GM19043 (cell line): ENCODE data around the gene LAMB3.

Source experiments
- ATAC-seq: cut with Tn5 transposase; IDR thresholded peaks from one replicate; pipeline ENCODE4 v1.9.1; 2021; ENCODE audit warnings: low read depth; ENCODE audit not compliant: unreplicated experiment

Gene LAMB3

DNA sequence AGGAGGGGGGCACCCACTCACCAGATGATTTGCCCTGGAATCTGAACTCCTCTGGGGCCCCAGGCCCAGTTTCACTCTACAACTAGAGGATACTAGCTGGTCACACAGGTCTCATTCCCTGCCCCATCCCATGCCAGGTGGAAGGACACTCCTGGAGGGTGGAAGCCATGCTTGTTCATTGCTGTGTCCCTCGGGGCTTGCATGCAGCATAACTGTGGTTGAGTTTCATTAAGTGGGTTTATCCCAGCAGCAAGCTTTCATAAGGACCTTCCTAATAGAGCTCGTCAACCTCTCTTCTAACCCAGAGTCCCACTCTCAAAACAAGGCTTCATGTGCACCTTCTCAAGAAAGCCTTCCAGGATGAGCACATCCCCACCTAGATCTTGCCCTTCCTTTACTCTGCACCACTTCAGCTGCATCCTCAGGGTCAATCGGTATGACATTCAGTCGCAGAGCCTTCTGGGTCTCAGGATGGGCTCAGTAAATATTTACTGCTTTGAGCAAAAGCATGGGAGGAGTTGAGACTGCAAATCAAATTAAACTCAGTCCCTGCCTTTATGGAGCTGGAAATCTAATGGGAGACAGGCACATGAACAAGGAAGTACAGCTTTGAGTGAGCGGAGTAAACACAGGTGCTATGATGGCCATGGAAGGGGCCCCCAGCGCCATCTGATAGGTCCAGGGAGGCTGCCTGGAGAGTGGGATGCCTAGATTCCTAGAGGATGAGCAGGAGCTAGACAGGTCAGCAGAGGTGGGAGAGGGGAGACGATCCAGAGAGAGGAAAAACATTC lies 32.3 kb downstream of the LAMB3 start:
- no peak for ATAC-seq

DNA sequence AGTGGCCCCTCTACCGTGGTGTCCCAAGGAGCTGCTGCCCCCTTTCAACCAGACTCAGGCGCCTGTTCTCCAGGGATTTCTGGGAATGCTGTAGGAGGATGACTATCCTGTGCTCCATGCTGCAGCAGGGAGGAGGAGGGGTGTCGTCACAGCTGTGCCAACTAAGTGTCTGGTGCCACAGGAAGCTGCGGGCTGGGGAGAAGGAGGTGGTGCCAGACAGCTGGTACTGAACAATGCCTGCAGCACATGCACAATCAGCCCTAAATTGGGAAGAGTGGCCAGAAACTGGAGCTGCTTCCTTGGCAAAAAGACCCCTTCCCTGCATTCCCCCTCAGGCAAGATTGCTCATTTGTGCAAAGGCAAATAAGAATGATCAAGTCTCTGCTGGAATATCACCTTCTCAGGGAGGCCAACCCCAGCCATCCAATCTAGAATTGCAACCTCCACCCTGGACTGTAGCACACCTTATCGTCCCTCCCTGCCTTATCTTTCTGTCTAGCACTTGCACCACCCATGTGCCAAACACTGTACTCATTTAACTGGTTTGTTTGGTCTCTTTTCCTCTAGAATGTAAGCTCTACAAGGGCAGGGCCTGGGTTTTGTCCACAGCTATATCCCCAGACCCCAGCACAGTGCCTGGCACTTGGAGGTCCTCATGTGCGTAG lies 33.3 kb downstream of the LAMB3 start:
- ATAC-seq = no peak

DNA sequence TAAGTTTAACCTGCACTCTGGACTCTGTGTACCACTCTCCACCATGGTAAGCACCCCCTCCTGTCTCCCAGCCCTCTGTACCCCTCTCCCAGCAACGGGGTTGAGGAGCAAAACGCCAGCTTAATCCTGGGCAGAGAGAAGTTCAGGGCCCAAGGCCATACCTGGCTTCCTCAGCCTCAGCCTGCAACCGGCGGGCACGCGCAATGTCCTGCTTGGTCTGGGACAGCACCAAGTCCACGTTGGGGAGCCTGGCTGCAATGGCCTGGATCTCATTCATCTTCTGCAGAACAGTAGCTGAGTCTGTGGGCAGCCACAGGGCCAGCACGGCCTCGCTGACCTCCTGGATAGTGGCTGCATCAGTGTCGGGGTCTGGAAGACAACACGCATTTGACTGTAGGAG lies 33.9 kb downstream of the LAMB3 start:
- ATAC-seq = no peak

DNA sequence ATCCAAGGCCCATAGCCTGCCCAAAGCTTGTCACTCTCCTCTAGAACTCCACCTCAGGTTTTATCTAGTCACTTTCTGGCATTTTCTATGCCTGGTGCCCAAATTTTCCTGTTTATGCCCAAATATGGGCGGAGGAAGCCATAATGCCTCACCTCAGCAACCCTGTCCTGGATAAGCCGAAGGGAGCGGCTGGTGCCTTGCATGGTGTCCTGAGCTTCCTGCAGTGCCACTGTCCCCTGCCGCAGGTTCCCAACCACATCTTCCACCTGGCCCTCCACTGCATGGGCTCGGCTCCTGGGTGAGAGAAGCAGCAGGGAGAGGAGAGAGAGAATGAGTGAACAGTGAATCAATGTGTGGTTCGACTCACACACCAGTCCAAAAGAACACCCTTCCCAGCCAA lies 34.5 kb downstream of the LAMB3 start:
- ATAC-seq = no peak

DNA sequence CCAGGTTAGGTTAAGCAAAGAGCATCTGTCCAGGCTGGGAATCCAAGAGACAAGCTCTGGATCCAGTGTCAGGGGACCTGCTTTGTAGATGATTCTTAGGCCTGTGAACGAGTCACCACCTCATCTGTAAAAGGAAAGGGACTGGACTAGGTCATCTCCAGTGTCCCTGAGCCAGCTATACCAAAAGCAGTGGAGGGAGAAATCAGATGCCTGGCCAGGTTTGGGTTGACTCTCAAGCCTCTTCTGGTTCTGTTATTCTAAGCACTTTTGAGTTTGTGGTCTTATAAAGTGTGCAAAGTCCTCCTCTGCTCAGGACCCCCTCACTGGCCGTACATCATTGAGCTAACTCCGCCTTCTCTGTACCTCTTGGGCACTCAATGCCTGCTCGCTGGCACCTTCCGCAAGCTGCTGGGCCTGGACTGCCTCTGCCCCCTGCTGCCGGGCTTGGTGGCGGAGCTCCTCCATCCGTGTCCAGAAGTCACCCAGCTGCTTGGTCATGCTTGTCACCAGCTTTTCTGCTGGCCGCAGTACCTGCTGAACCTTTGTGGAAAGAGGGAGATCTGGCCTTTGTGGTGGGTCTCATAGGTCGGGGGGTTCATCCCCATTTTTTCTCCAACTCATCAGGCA lies 35.1 kb downstream of the LAMB3 start:
- ATAC-seq = no peak

DNA sequence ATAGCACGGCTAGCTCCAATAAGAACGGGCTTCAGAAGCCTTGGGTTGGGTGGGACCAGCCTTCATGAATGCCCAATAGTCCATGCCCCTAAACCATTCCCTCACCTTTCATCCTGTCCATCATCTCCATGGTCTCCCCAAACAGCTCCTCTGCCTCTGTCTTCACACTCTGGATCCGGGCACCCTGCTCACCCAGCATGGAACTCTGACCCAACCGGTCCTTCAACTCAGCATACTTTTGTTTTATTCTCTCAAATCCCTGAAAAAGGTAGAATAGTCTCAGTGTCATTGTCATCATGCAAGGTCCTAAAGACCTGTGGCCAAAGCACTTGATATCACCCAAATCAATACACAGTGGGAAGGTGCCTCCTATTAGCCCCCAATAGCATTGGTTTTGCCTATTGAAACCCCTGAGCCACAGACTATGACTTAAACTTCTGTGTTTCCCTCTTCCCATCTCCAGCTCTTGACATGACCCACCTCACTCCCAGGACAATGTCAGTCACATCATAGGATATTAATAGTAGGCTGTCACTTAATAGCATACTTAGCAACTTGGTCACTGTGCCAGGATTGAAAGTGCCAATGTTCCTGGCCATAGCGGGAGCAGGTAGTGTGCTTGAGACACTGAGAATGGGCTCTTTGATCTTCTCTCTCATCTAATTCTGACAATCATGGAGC lies 35.7 kb downstream of the LAMB3 start:
- no peak for ATAC-seq

DNA sequence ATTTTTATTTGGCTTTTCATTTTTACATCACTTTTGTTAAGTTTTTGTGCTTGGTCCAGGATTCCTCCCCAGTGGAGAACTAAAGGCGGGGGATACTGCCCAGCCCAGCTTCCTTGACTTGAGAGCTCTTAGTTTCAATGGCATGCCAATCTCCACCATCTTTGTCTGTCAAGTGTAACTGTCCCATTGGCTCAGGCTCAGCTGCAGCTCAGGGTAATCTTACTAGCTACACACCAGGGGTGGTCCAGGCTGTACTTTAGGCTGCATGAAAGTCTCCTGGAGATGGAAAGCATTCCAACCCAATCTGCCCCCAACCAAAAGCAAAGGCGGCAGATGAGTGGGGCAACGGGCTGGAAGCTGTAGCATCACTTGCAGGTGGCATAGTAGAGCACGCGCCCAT lies 37.3 kb downstream of the LAMB3 start:
- ATAC-seq = no peak

DNA sequence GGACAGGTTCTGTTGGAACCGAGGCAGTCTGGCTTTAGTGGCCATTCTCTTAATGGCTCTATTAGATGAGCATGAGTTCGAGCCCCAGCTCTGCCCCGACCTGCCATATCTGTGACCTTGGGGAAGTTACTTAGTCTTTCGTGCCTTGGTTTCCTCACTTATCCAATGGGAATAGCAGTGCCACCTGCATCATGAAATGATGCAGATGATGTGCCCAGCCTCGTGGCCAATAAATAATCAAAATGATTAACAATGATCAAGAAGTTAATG lies 38.1 kb downstream of the LAMB3 start:
- ATAC-seq = no peak

DNA sequence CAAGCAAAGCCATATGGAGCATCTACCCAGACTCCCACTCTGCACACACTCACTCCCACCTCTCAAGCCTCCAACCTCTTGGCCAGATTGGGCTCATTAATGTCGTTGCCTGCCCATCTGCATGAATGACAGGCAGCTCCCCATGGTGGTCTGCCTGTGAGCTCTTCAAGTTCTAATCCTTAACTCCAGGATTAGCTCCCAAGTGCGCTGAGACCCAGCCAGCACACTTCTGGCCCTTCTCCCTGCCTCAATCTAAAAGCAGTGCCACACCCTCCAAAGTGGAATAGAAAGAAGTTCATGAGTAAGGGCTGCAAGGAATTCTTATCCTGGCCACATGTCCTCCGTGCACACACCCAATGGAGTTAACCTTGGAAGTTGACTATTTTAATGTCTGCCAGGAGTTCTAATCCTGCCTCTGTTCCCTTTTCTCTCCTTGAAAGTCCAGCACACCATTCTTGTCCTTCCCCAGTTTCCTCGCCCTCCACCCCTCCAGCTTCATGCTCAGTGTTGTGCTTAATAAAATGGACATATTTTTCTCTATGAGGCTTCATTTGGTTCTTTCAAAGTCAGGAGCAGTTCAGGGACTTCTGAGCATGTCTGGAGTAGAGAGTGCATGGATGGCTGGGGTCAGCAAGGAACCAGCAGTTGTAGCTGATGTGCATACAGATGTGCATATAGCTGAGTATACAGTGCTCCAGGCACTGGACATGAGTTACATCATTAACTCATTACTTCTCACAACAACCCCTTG lies 38.6 kb downstream of the LAMB3 start:
- no peak for ATAC-seq

DNA sequence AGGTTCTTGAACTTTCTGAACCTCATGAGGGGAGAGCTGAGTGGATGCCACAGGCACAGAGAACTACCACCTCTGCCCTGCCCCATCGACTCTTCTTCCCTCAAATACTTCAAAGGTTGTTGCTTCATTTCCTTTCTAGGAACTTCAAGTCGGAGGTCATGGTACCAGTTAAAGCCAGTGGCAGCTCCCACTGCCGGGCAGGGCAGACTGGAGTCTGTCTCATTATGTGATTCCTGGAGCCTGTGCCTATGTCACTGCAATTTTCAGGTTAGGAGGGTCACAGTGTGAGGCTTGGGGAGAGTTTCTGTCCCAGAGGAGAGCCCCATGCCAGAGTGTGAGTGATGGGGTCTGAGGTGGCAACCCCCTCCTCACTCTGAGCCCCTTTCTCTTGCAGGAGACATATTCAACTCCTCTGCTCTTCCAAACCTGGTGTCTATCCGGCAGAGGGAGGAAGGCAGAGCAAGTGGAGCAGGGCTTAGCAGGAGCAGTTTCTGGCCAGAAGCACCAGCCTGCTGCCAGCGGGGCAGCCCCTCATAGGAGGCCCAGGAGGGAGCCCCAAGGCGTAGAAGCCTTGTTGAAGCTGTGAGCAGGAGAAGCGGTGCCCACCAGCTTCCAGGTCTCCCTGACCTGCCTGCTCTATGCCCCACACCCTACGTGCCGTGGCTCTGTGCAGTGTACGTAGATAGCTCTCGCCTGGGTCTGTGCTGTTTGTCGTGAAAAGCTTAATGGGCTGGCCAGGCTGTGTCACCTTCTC lies 39.4 kb downstream of the LAMB3 start:
- ATAC-seq = no peak

DNA sequence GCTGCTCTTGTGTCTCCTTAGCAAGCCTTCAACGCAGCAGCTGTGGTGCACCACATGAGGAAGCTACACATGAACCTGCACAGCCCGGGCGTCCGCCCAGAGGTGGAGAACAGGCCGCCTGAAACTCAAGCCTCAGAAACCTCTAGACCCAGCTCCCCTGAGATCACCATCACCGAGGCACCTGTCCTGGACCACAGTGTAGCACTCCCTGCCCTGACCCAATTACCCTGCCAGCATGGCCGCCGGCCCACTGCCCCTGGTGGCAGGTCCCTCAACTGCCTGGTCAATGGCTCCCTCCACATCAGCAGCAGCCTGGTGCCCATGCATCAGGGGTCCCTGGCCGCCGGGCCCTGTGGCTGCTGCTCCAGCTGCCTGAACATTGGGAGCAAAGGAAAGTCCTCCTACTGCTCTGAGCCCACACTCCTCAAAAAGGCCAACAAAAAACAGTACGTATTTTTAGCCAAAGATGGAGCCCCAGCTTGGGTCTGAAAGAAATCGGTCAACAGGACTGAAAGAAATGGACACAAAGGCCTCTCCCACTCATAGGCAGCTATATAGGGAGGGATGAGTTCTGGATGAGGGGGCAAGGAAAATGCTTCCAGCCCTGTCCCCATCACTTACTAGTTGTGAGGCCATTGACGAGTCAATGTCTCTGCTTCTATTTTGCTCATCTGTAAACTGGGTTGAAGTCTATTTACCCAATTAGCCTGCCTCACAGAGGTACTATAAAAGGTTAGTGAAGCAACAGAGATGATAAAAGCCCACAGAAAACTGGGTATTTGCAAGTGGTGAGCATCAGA lies 40.3 kb downstream of the LAMB3 start:
- no peak for ATAC-seq

DNA sequence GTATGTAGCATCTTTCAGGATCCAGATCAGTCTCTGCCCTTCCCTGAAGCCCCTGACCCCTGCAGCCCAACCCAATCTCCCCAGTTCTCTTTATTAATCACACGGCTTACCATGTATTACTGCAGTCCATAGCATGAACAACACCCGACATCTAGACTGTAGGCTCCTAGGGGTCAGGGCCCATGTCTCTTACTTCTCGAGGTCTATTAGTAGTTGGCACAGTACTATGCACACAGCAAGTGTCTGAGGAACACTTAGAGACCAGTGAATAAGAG lies 41.7 kb downstream of the LAMB3 start:
- no peak for ATAC-seq

DNA sequence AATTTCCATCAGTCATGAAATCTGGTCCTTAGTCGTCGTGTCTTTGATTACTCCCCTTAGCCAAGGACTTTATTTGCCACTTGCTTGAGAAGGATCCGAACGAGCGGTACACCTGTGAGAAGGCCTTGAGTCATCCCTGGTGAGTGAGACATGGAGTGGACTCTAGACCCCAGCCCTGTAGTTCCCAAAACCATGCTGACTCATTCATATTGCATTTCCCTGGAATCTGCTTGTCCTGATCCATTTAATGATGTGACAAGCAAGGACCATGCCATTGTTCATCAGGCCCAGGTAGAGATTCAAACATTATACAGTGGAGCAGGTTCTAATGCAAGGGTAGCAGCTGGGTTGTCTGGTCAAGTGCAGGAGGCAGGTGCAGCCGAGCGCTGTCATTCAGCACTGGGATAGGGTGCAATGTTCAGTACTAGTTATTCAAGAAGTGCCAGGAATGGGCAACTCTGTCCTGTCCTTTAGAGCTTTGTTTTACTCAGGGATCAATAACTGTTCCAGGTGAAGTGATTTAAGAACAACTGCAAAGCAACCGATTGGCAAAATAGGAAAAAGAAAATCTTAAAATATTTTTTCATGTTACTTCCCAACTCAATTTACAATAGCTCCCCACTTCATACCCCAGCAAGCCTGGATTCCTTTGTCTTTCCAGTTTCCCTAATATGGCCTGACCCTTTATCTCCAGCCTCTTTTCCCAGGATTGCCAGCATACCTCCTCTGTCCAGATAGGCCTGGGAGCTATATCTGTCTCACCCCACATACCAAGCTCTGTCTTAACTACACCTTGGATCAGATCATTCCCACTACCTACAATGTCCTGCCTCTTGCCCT lies 42.2 kb downstream of the LAMB3 start:
- no peak for ATAC-seq

DNA sequence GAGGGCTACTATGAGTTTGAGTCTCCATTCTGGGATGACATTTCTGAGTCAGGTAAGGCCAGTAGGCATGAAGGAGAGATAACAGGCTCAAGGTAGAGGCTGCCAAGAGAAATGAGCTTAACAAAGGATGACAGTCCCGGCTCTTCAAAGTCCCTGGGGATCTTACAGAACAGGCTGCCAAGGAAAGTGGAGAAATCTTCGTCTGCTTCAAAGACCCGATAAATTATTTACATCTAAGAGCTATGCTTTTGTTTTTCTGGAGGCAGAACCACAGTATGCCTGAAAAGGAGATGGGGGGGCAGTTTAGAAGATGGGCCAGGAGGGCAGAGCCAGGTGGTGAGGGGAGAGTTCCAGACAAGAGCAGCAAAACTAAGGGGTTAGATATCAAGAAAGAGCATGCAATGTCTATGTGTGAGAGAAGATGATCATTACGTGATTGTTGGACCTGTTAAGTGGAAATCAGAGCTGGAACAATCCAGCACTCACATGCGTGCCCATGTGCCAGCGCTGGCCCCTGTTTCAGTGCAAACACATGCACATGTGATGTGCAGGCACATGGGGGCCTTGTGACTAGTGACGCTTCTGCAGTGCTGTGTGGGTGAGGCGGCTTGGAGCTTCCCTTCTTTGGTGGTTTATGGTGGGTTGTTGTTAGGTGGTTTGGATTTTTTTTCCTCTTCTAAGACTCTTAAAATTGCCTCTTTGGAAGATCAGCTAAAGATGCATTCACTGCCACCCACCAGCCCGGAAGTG lies 43.0 kb downstream of the LAMB3 start:
- no peak for ATAC-seq

DNA sequence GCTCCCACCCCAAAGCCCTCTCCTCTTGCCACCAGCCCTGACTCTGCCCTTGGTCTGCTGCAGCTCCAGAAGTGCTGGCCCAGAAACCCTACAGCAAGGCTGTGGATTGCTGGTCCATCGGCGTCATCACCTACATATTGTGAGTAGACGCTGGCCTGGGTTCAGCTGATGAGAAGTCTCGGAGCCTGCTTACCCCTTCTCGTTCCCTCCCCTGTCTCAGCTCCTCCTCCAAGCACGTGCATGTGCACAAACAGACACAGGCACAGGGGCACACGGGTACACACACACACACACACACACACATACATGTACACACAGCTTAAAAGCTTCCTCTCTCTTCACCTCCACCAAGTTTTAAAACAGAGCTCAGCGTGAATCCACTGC lies 44.4 kb downstream of the LAMB3 start:
- no peak for ATAC-seq

DNA sequence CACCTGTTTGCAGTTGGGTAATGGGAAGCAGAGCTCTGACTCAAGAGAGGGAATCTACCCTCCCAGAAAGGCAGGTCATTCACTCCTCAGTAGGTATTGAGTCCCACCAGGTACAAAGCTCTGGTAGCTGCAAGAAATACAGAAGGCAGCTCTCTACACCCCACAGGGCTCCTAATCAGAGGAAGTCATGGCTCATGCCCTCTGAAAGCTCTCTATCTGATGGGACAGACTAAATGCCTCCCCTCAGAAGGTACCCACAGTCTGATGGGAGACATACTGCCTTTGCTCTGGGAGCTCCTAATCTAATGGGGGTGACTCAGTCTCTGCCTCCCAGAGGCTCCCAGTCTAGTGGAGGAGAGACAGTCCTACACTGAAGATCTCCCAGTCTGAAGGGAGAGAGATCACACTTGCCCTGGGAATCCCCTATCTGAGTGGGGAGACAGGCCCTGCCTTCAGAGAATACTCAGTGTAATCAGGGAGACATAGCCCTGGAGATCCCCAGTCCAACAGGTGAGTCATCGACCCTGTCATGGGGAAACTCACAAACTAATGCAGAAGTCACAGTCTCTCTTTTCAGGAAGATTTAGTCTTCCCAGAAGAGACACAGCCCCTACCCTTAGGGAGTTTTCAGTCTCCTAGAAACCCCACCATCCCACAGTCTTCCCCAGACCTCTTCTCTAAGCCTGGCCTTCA lies 45.0 kb downstream of the LAMB3 start:
- ATAC-seq = peak; percentile 73

DNA sequence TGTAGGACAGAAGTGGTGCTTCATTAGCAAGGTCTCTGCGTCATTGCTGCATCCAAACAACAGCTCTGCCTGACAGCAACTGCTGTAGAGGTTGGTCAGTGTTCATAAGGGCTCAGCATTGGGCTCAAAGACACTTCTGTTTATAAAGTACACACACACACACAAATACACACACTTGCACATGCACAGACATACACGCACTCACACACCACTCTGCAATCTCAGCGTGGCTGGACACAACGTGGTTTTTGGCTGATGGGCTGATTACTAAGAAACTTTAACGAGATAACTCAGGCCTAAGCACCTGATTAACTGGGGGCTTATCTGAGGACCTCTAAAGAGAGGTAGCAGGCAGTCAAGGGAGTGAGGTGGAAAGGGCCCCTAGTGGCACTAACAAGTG lies 48.3 kb downstream of the LAMB3 start:
- ATAC-seq = no peak
